ENCODE results near the gene GULP1.

GRCh38 chr2:188406414-188406813 is 114.7 kb downstream of the GULP1 start:
- TF ChIP-seq POLR2A (IDR thresholded peaks at IDR 0.05) (no peak), CTCF (IDR thresholded peaks at IDR 0.05) (no peak), POLR2AphosphoS5 (IDR thresholded peaks at IDR 0.05) (no peak), EP300 (IDR thresholded peaks at IDR 0.05) (no peak)
